ENCODE data around the gene PTPRK.

The PTPRK gene

GRCh38 chr6:128389820-128390534 is 130.4 kb downstream of the PTPRK start:
- no peak for DNase-seq (ENCODE audit: low spot score)

- no peak for DNase-seq (ENCODE audit: low spot score)
These were observed 132.0 kb downstream of the PTPRK start for GRCh38 chr6:128388380-128388779.

- no peak for DNase-seq (ENCODE audit: low spot score)
These were observed 139.5 kb downstream of the PTPRK start for GRCh38 chr6:128380891-128381290.

- no peak for DNase-seq (ENCODE audit: low spot score)
These were observed 140.8 kb downstream of the PTPRK start for GRCh38 chr6:128379577-128379976.

DNA sequence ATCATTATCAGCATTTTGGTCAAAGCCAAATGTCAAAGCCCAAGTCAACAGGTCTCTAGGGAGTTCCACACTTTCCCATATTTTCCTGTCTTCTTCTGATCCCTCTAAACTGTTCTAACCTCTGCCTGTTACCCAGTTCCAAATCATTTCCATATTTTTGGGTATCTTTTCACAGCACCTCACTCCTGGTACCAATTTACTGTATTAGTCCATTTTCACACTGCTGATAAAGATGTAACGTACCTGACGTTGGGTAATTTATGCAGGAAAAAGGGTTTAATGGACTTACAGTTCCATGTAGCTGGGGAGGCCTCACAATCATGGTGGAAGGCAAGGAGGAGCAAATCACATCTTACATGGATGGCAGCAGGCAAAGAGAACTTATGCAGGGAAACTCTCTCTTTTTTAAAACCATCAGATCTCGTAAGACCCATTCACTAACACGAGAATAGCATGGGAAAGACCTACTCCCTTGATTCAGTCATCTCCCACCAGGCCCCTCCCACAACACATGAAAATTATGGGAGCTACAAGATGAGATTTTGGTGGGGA is 143.4 kb downstream of the PTPRK start:
- DNase-seq (ENCODE audit: low spot score) = no peak

- DNase-seq (ENCODE audit: low spot score) = no peak
These were observed 149.3 kb downstream of the PTPRK start for GRCh38 chr6:128371136-128371535.

DNA sequence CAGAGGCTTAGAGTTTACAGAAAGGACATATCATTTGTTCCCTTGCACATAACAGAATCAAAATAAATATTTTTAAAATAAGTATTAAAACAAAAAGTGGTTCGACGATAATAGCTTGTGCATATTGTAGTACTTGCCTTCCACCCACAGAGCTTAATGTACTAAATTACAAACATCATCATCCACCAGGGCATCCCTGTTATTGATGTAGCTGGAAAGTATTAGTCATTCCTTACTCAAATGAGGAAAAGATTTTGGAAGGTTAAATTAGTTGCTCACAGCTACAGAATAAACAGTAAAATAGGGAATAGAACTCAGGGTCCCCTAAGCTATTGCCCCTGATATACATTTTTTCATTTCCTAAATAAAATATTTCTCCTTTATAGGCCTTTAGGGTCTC is 150.3 kb downstream of the PTPRK start:
- no peak for DNase-seq (ENCODE audit: low spot score)

GRCh38 chr6:128368213-128368944 is 152.0 kb downstream of the PTPRK start:
- DNase-seq (ENCODE audit: low spot score) = no peak

DNA sequence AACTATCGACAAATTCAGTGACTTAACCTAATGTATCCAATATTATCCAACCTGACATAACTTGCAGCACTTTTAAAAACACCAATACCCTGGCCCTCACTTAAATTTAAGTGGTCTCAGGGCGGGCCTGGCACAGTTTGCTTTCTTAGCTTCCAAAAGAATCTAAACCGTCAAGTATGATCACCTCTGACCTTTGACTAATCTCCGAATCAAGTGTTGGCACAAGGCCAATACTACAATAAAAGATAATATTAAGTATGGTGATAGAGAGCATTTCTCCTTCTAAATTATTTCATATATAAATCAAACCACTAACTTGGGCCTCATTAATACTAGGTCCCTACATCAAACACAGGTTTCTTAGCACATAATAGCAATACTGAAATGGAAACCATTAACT is 153.0 kb downstream of the PTPRK start:
- no peak for DNase-seq (ENCODE audit: low spot score)

GRCh38 chr6:128365520-128366160 is 154.8 kb downstream of the PTPRK start:
- no peak for DNase-seq (ENCODE audit: low spot score)

GRCh38 chr6:128364766-128365519 is 155.5 kb downstream of the PTPRK start:
- DNase-seq (ENCODE audit: low spot score) = no peak

GRCh38 chr6:128363020-128363813 is 157.2 kb downstream of the PTPRK start:
- DNase-seq (ENCODE audit: low spot score) = no peak

DNA sequence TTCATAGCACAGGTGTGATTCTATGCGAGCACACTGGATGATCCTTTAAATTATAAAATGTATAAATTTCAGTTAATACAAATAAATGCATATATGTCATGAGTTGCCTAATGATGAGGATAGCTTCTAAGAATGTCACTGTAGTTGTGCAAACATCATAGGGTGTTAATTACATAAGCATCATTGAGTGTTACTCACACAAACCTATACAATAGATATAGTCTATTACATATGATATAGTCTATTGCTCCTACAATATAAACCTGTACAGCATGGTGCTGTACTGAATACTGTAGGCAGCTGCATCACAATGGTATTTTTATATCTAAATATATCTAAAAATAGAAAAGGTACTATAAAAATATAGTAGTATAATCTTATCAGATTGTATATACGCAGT is 159.0 kb downstream of the PTPRK start:
- no peak for DNase-seq (ENCODE audit: low spot score)

DNA sequence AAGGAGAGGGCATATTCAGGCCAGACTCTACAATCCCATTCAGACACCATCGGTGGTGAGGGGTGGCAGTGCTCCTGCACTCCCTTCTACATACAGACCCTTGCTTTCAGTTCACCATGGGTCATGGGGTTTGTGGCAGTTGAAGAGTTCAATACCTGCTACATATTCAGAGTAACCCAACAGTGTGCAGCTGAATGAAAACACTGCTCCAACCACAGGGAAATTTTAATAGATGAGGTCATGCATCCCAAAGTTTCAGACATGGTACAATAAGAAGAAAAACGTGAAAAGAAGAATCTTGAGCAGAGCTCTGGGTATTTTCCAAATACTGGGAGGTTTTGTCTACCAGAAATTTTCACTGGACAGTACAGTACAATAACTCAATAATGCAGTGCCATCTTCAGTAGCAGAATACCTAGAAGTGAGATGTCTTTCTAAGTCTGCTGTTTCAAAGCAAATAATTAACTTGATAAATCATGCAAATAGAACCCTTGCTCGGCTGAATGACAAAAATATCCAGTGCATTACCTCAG is 162.1 kb downstream of the PTPRK start:
- DNase-seq (ENCODE audit: low spot score) = no peak

GRCh38 chr6:128357392-128358130 is 162.8 kb downstream of the PTPRK start:
- DNase-seq (ENCODE audit: low spot score) = no peak

GRCh38 chr6:128352366-128352765 is 168.0 kb downstream of the PTPRK start:
- no peak for DNase-seq (ENCODE audit: low spot score)

- DNase-seq (ENCODE audit: low spot score) = no peak
These were observed 169.2 kb downstream of the PTPRK start for GRCh38 chr6:128351255-128351514.

DNA sequence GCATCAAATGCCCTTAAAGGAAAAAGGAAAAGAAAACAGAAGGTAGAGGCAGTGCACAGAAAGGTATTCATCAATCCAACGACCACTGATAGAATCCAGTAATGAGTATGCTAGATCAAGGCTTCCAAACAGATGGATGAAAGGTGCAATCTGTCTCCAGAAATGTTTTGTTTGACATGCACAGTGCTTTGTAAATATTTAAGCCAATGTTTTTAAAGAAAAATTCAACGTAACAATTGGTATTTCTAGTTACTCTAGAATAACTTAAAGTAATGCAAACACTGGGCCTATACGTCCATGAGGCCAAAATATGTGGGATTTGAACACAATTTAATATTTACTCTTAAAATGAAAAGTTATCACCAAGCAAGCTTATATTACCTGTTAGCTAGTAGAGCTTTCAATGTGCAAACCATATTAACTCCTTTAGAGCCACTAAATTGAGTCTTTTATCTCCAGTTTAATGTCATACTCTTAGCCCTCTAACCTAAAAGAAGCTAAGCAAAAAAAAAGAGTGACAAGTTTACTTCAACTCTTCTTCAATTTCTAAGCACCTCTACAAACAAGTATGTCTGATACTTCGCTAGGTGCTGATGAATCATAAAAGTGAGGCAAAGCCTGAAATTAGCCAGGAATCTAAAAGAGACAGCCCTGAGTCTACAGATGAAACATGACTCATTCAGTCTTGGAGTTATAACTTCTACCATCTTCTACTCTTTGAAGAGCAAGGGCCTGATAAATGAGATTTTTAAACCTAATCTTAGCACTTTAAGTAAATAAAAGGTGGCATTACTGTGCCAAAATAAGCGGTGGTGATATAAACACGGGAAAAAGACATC is 169.8 kb downstream of the PTPRK start:
- DNase-seq (ENCODE audit: low spot score) = no peak

GRCh38 chr6:128347123-128347522 is 173.3 kb downstream of the PTPRK start:
- no peak for DNase-seq (ENCODE audit: low spot score)

- no peak for DNase-seq (ENCODE audit: low spot score)
These were observed 173.8 kb downstream of the PTPRK start for GRCh38 chr6:128346569-128346968.

Data from iPS-NIHi11 (cell line).